Vagina (tissue), 2 donors: ENCODE measurements around the gene ITSN1. TPM values are rescaled to one million over a fixed set of nuclear protein-coding genes. Genes with fewer than 3 reads are reported as not detected.

ENCODE experiments used
- DNase-seq, 2 donors: peaks; one replicate each; pipeline ENCODE4 v3.0.0-alpha.2; 2017; ENCODE audit errors: extremely low spot score in 2 of 2
- H3K27ac ChIP-seq: fragments of 200-600 bp; sonication (generic); one replicate; pipeline ENCODE4 v1.5.1; 2019
- H3K27me3 ChIP-seq: fragments of 200-600 bp; sonication (generic); one replicate; pipeline ENCODE4 v1.5.1; 2019
- H3K36me3 ChIP-seq, 2 donors: fragments of 200-600 bp; sonication (generic); one replicate each; pipeline ENCODE4 v1.5.1; 2017 to 2019
- H3K4me1 ChIP-seq: fragments of 200-600 bp; sonication (generic); one replicate; pipeline ENCODE4 v1.5.1; 2019
- H3K4me3 ChIP-seq, 2 donors: fragments of 200-600 bp; sonication (generic); 1 replicate in 1 of 2; 2 replicates in 1 of 2; pipeline ENCODE4 v1.5.1; 2016 to 2019
- H3K9me3 ChIP-seq: fragments of 200-600 bp; sonication (generic); one replicate; pipeline ENCODE4 v1.5.1; 2019
- CTCF ChIP-seq, 3 experiments: fragments of 450-650 bp in 2 of 3; fragments of 200-600 bp in 1 of 3; sonication (generic) in 1 of 3; IDR thresholded peaks; one replicate each; pipeline ENCODE4 v1.5.1; 2017 to 2019; ENCODE audit warnings: antibody characterized with exemption in 3 of 3, mild to moderate bottlenecking in 2 of 3, moderate library complexity in 2 of 3
- POLR2A ChIP-seq, 2 donors: fragments of 450-650 bp; IDR thresholded peaks; one replicate each; pipeline ENCODE4 v1.6.1; 2017; ENCODE audit warnings: antibody characterized with exemption in 2 of 2, mild to moderate bottlenecking in 2 of 2, moderate library complexity in 2 of 2
- POLR2AphosphoS5 ChIP-seq, 2 donors: sonication (generic); formaldehyde crosslinking; IDR thresholded peaks; one replicate each; pipeline ENCODE4 v1.9.0; 2017; ENCODE audit warnings: antibody characterized with exemption in 2 of 2, mild to moderate bottlenecking in 2 of 2, low read depth in 1 of 2; ENCODE audit not compliant: insufficient read depth in 1 of 2
- intact Hi-C: fragments of 100-400 bp; cut with DNase I; formaldehyde crosslinking; loops from one replicate; pipeline ENCODE4 v1.15.1; 2023
- total RNA-seq: library from RNA; depleted of rRNA; stranded (reverse); fragments of >200 nt; gene quantifications from one replicate; pipeline ENCODE4 v1.2.3, GENCODE V29; 2016

The ITSN1 gene
- total RNA-seq, 1 donor from 2014 or later = 46.9 TPM

DNA sequence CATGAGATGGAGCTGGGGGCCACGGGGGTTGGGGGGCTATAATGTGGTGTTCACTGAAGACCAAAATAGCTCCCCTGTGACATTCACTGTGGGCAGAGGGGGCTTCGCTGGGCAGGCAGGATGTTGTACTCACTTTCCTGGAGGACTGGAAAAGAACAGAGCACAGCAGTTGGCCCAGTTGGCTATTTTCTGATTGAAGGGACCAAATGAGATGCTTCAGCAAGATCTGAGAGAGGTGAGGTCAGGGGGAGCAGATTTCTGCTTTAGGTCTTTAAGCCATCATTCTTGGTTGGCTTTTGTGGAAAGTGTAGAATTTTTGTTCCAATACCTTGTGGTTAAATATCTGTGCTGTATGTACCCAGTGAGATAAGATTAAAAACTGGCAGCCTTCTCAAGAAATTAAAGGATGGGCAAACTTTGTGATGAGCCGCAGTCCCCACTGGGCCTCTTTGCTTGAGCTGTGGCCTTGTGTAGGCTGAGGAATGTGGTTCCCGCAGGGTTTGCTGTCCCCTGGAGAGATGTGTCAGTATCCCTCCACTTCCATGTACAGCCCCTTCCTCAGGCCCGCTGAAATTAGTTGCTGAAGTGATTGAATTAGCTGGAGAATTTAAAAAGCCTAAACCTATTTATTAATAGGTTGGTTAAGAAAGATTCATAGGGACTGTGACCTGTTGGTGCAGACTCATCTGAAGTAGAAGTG, 192.7 kb downstream of the ITSN1 start:
- TF ChIP-seq POLR2A (IDR thresholded peaks at IDR 0.05) = no peak
- TF ChIP-seq POLR2AphosphoS5 (IDR thresholded peaks at IDR 0.05; ENCODE audit: insufficient read depth in 1 of 2, low read depth in 1 of 2) = no peak
- intact Hi-C loops = no loop called here
- H3K36me3 ChIP-seq = peaks cover 0 to 12% of the 10 kb centered on the region in 2 donors

GRCh38 chr21:33835920-33836319, 193.6 kb downstream of the ITSN1 start:
- peaks cover 0 to 12% of the 10 kb centered on the region in 2 donors for H3K36me3 ChIP-seq
- no peak for DNase-seq
- no peak for TF ChIP-seq POLR2A (IDR thresholded peaks at IDR 0.05)
- TF ChIP-seq CTCF (IDR thresholded peaks at IDR 0.05) = no peak
- TF ChIP-seq POLR2AphosphoS5 (IDR thresholded peaks at IDR 0.05; ENCODE audit: insufficient read depth in 1 of 2, low read depth in 1 of 2) = no peak

More for the DNA sequence above, 192.7 kb downstream of the ITSN1 start:
- DNase-seq = peak in 1 of 2 donors; percentile 52
- no peaks in the 10 kb centered on the region for H3K27me3 ChIP-seq
- no peaks in the 10 kb centered on the region for H3K4me1 ChIP-seq
- H3K9me3 ChIP-seq = no peaks in the 10 kb centered on the region
- no peak overlapping the region for H3K27ac ChIP-seq
- H3K4me3 ChIP-seq = no peak overlapping the region

DNA sequence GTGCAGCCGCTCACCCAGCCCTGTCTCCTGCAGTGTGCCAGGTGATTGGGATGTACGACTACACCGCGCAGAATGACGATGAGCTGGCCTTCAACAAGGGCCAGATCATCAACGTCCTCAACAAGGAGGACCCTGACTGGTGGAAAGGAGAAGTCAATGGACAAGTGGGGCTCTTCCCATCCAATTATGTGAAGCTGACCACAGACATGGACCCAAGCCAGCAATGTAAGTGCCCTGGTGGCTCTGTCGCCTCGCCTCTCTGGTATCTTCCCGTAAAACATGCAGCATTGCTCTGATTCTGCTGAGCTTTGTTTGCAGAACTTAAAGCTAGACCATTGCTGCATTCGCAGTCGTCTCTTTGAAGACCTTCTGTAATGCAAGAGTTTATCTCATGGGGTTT, 194.1 kb downstream of the ITSN1 start:
- H3K4me3 ChIP-seq = no peak overlapping the region
- intact Hi-C loops = no loop called here
- H3K9me3 ChIP-seq = no peaks in the 10 kb centered on the region
- DNase-seq = peak in 1 of 2 donors; percentile 40
- peaks cover 0 to 12% of the 10 kb centered on the region in 2 donors for H3K36me3 ChIP-seq
- H3K4me1 ChIP-seq = no peaks in the 10 kb centered on the region
- no peaks in the 10 kb centered on the region for H3K27me3 ChIP-seq
- no peak overlapping the region for H3K27ac ChIP-seq
- TF ChIP-seq CTCF (IDR thresholded peaks at IDR 0.05) (no peak), POLR2AphosphoS5 (IDR thresholded peaks at IDR 0.05; ENCODE audit: insufficient read depth in 1 of 2, low read depth in 1 of 2) (no peak), POLR2A (IDR thresholded peaks at IDR 0.05) (no peak)

More at GRCh38 chr21:33835920-33836319, 193.6 kb downstream of the ITSN1 start:
- Histone ChIP-seq H3K4me1 (no peaks in the 10 kb centered on the region), H3K9me3 (no peaks in the 10 kb centered on the region), H3K27me3 (no peaks in the 10 kb centered on the region), H3K4me3 (no peak overlapping the region), H3K27ac (no peak overlapping the region)
- intact Hi-C loops = no loop called here

DNA sequence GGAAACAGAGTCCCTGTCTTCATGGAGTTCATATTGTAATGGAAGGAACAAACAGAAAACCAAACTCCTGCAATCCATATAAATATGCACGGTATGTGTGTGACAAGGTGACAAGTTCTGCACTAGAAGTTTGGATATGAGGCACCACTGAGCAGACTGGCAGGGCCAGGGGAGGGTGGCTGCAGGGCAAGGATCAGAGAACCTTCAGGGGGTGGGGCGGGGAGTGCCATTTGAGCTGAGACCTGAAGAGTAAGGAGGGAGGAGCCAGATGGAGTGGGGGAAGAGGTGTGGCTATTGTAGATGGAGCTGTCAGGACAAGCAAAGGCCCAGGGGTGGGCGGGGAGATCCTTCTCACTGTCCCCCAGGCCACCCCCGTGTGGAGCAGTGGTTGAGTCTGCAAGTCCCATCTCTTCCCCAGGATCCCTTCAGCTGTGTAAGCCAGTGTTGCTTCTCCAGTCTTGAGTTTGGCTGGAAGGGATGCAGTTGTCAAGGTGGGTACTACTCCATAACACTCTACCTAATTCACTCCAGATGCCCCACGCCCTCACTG, 196.9 kb downstream of the ITSN1 start:
- peaks cover 0 to 12% of the 10 kb centered on the region in 2 donors for H3K36me3 ChIP-seq
- no peaks in the 10 kb centered on the region for H3K27me3 ChIP-seq
- H3K9me3 ChIP-seq = no peaks in the 10 kb centered on the region
- H3K27ac ChIP-seq = no peak overlapping the region
- no peak overlapping the region for H3K4me3 ChIP-seq
- peaks cover 26% of the 10 kb centered on the region for H3K4me1 ChIP-seq
- intact Hi-C loops = no loop called here
- no peak for DNase-seq
- TF ChIP-seq POLR2AphosphoS5 (IDR thresholded peaks at IDR 0.05; ENCODE audit: insufficient read depth in 1 of 2, low read depth in 1 of 2) (no peak), POLR2A (IDR thresholded peaks at IDR 0.05) (no peak), CTCF (IDR thresholded peaks at IDR 0.05) (no peak)

GRCh38 chr21:33839806-33840205, 197.5 kb downstream of the ITSN1 start:
- no peak overlapping the region for H3K27ac ChIP-seq
- TF ChIP-seq POLR2AphosphoS5 (IDR thresholded peaks at IDR 0.05; ENCODE audit: insufficient read depth in 1 of 2, low read depth in 1 of 2) (no peak), POLR2A (IDR thresholded peaks at IDR 0.05) (no peak), CTCF (IDR thresholded peaks at IDR 0.05) (no peak)
- H3K36me3 ChIP-seq = peaks cover 0 to 12% of the 10 kb centered on the region in 2 donors
- DNase-seq = no peak
- no peaks in the 10 kb centered on the region for H3K9me3 ChIP-seq
- no peaks in the 10 kb centered on the region for H3K27me3 ChIP-seq
- intact Hi-C loops = no loop called here
- H3K4me1 ChIP-seq = peaks cover 32% of the 10 kb centered on the region
- no peak overlapping the region for H3K4me3 ChIP-seq
